ENCODE results near the gene SNCB.

Gene SNCB

DNA sequence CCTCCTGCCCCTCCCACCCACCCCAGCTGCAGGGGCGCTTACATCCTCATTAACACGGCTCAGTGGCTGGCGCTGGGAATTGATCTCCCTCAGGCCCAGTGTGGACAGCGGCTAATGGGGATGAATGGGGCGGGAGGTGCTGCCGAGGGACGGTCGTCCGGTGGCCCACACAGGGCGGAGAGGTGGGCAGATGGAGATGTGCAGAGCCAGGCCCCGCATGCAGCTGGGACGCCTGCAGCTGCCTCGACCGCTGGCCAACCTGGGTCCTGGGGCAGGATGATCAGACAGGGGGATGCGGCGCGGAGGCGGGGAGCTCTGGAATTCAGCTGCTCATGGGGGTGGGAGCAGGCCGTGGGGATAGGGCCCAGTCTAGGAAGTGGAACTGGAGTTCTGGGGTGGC, 34.6 kb upstream of the SNCB start:
- DNase-seq (ENCODE audit: extremely low read depth, low read depth) = no peak
- TF ChIP-seq, protein P1, sequence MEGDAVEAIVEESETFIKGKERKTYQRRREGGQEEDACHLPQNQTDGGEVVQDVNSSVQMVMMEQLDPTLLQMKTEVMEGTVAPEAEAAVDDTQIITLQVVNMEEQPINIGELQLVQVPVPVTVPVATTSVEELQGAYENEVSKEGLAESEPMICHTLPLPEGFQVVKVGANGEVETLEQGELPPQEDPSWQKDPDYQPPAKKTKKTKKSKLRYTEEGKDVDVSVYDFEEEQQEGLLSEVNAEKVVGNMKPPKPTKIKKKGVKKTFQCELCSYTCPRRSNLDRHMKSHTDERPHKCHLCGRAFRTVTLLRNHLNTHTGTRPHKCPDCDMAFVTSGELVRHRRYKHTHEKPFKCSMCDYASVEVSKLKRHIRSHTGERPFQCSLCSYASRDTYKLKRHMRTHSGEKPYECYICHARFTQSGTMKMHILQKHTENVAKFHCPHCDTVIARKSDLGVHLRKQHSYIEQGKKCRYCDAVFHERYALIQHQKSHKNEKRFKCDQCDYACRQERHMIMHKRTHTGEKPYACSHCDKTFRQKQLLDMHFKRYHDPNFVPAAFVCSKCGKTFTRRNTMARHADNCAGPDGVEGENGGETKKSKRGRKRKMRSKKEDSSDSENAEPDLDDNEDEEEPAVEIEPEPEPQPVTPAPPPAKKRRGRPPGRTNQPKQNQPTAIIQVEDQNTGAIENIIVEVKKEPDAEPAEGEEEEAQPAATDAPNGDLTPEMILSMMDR (IDR thresholded peaks at IDR 0.05; ENCODE audit: low read depth, low read length) = no peak

DNA sequence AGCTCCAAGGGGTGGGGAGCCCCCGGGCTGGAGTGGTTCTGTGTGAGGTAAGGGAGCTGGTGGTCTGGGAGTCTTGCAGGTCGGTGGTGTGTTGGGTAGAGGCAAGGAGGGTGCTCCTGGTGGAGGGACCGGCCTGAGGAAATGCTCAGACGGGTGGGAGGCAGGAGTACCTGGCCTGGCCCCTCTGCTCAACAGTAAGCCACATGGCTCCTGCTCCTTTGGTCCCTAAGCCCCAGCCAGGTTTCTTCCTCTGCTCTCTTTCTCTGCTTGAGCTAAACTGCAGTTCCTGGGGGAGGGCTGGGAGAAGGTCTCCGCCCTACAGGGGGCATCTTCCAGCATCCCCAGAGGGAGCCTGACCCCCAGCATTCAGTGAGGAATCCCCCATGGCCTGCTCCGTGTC, 34.1 kb upstream of the SNCB start:
- no peak for DNase-seq (ENCODE audit: extremely low read depth, low read depth)
- TF ChIP-seq, protein P1 (IDR thresholded peaks at IDR 0.05; ENCODE audit: low read depth, low read length) = no peak

DNA sequence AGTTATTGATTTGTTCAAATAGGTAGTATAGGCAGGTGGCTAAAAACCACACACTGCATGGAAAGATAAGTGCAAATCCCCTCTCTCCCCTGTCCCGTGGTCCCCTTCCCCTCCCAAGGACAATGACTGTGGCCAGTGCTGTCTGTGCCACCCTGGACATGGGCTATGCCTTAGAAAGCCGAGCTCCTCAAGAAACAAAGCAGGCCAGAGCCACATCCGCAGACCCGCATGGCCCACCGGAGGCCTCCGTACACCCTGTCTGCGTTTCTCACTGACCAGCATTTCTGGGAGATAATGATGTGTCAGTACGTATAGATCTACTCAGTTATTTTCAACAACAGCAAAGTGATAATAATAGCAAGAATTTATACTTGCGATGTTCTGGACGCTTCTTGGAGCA, 33.2 kb upstream of the SNCB start:
- DNase-seq (ENCODE audit: extremely low read depth, low read depth) = no peak
- TF ChIP-seq, protein P1 (IDR thresholded peaks at IDR 0.05; ENCODE audit: low read depth, low read length) = no peak

DNA sequence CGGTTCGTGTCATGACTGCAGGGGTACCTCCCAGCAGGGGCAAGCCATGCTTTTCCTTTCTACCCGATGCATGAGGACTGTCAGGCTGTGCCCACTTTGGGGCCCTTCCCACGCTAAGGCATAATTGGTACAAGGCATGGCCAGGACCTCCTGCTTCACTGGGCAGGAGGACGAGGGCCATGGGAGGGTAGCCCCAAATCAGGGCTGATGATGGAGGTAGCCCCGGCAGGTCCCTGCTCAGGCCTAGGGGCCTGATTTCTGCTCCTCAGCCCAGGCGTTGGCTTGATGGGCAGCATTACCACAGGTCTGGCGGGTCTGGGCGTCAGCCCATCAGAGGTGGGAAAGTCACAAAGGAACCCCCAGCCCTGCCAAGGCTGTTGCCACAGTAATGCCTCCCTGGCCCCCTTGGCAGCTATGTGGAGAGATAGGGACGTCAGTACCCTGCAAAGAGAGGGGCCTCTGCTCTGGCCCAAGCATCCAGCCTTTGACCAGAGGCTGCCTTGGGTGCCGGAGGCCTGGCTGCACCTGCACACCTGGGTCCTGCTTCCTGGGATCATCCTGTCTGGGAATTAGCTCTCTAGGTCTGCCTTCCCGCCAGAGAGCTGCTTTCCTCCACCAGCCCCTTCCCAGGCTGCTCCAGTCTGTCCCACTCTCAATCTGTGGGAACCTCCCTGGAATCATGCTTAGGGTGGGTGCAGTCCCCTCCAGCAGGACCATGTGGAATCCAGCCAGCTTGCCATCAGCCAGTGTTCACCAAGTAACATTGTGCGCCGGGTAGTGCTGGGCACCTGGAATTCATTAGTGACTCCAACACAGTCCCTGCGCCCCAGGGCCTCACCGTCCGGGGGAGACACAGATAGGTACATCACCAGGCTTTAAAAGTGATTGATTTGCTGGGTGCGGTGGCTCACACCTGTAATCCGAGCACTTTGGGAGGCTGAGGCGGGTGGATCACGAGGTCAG, 32.3 kb upstream of the SNCB start:
- TF ChIP-seq, protein P1 (IDR thresholded peaks at IDR 0.05; ENCODE audit: low read depth, low read length) = no peak
- DNase-seq (ENCODE audit: extremely low read depth, low read depth) = no peak

DNA sequence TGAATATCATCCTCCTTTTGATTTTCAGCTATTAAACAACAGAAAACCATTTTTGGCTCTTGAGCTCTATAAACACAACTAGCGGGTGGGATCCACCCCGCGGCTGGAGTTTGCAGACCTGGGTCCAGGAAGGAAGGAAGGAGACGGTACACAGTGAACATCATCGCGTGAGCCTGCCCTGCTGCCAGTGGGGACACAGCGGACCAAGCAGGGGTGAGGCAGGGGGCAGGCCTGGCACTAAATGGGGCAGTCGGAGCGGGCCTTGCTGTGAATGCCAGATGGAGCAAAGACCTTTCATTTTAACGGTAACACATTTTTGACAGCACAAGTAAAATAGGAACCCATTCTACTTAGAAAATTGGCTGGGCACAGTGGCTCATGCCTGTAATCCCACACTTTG, 31.3 kb upstream of the SNCB start:
- DNase-seq (ENCODE audit: extremely low read depth, low read depth) = no peak
- TF ChIP-seq, protein P1 (IDR thresholded peaks at IDR 0.05; ENCODE audit: low read depth, low read length) = no peak

DNA sequence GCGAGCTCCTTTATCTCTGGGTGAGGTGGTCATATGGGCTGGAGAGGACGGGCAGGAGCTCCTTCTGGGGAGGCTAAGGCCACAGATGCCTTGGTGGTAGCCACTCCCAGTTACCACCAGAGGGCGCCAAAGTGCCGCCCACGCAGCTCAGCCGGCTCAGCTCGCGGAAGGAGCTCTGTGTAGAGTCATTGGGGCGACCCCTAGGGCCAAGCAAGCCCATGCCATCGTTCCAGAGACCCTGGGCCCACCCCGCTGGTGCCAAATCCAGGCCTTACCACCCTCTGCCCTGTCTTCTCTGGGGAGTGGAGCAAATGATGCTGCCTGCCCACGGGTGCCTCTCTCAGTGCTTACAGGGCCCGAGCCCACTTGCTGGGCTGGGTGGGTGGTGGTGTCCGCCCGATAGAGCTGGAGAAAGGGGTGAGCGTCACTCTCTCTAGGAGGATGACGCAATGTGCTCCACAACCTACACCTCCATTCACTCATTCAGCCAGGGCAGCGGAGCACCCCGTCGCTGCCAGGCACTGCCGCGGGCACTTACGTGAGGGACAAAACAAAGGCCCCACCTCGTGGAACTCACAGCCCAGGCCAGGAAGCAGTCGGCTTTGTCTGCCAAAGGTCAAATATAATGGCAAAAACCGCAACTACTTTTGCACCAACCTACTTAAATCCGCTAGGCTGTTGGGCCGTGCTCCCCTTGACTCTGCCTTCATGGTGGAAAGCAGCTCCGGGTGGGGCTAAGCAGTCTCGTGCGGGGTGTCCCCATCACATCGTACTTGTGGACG, 30.7 kb upstream of the SNCB start:
- DNase-seq (ENCODE audit: extremely low read depth, low read depth) = peak; percentile 25
- TF ChIP-seq, protein P1 (IDR thresholded peaks at IDR 0.05; ENCODE audit: low read depth, low read length) = peak; percentile 97

DNA sequence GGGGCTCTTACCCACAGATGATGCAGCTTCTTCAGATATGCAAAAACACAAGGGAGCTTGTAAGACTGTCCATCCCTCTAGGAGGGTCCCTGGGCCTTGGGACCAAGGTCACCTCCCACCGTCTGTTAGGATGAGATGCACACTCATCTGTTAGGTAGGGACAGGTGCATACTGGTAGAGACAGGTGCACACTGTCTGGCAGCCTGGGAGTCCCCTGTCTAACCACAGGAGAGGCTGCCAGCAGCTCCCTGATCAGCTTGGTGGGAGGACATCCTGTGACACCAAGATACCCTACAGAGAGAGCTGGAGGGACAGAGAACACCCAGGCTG, 30.2 kb upstream of the SNCB start:
- TF ChIP-seq, protein P1 (IDR thresholded peaks at IDR 0.05; ENCODE audit: low read depth, low read length) = no peak

More for the DNA sequence above, 30.2 kb upstream of the SNCB start:
- DNase-seq (ENCODE audit: extremely low read depth, low read depth) = no peak
